ENCODE results near the gene RDX. TPM values are rescaled to one million over a fixed set of nuclear protein-coding genes. Genes with fewer than 3 reads are reported as not detected.

RDX gene
- total RNA-seq, 1 donor from 2014 or later, result 88.2 TPM

DNA sequence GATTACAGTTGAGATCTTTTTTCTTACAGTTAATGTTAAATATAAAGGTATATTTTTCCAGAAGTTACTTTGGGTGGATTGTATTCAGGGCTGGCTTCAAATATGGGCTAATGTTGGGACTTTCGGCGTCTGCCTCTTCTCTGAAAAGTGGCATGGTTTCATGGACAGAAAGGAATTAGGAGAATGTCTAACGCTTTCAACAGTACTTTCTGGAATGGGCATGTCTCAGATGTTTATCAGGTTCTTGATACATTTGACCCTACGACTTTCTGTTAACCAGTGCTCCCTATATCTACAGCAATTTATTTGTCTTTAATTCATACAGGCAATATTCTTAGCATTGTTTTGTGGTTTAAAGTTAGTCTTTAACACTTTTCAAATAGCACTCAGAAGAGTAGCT, 169.5 kb downstream of the RDX start:
- FAIRE-seq, result no peak
- TF ChIP-seq, protein P1, sequence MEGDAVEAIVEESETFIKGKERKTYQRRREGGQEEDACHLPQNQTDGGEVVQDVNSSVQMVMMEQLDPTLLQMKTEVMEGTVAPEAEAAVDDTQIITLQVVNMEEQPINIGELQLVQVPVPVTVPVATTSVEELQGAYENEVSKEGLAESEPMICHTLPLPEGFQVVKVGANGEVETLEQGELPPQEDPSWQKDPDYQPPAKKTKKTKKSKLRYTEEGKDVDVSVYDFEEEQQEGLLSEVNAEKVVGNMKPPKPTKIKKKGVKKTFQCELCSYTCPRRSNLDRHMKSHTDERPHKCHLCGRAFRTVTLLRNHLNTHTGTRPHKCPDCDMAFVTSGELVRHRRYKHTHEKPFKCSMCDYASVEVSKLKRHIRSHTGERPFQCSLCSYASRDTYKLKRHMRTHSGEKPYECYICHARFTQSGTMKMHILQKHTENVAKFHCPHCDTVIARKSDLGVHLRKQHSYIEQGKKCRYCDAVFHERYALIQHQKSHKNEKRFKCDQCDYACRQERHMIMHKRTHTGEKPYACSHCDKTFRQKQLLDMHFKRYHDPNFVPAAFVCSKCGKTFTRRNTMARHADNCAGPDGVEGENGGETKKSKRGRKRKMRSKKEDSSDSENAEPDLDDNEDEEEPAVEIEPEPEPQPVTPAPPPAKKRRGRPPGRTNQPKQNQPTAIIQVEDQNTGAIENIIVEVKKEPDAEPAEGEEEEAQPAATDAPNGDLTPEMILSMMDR (IDR thresholded peaks at IDR 0.05; ENCODE audit: insufficient read depth, low read length, severe bottlenecking), result no peak
- Histone ChIP-seq H3K36me3 (ENCODE audit: control insufficient read depth, insufficient read depth, low read length) (no peaks in the 10 kb centered on the region), H3K27me3 (ENCODE audit: control insufficient read depth, insufficient read depth, low read length) (no peaks in the 10 kb centered on the region), H3K4me3 (ENCODE audit: low read depth, low read length) (no peak overlapping the region)
- DNase-seq (ENCODE audit: low read depth), result no peak

DNA sequence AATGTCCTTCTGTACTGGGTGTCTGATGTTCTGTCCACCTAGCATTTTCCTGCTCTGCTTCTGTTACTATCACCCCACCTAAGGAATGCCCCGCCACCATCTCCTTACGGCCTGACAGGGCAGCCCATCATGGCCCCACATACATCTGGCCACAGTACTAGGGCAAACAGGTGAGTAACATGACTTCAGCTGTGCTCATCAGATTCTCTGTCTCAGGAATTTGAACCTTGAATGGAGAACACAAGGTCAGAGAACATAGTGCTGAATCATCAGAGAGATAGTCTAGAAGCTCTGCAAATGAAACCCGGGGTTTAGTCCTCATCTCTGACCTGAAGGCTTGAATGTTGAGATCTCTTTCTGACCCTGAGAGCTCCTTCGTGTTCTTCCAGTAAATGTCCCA, 170.8 kb downstream of the RDX start:
- TF ChIP-seq, protein P1 (IDR thresholded peaks at IDR 0.05; ENCODE audit: insufficient read depth, low read length, severe bottlenecking), result no peak
- no peaks in the 10 kb centered on the region for H3K27me3 ChIP-seq (ENCODE audit: control insufficient read depth, insufficient read depth, low read length)
- no peaks in the 10 kb centered on the region for H3K36me3 ChIP-seq (ENCODE audit: control insufficient read depth, insufficient read depth, low read length)
- DNase-seq (ENCODE audit: low read depth), result peak; percentile 33
- H3K4me3 ChIP-seq (ENCODE audit: low read depth, low read length), result no peak overlapping the region
- peak; percentile 32 for FAIRE-seq

Other genes with a start within 250 kb of the RDX start
- gene ZC3H12C, start 203.2 kb downstream of the RDX start, total RNA-seq, result 3.3 and 5.3 TPM in 2 replicates
- 9.7 and 11.6 TPM in 2 replicates for gene FDX1, start 133.3 kb upstream of the RDX start, total RNA-seq